ENCODE results near the gene OTOS.

OTOS gene

DNA sequence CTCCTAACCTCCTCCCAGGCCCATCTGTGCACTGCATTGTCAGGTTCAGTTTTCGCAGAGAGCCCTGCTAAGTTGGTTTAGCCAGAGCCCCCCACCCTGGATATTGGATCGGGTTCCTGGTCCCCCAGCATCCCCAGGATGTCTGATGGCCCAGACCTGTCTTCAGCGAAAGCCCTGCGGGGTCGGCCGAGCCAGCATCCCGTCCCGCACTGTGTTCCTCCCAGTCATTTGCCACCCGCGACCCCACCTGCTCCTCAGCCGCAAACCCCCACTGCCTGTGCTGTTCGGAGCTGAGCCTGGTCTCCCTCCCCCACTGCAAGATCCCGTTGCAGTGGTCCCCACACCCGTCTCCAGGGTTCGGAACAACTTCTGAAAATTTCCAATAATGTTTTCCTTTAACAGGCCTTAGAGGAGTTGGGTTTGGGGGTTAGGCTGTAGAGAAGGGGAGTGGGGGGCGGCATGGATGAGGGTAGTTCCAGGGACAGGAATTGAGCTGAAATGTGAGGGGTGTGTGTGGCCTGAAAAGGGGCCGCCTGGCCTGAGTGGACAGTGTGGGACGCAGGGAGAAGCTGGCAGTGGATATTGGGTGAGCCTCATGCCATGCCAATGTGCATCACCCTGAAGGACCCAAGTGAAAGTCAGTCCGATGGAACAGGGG, 2.7 kb downstream of the OTOS start:
- H3K9me3 ChIP-seq (ENCODE audit: control insufficient read depth in 5 of 5, low read length in 5 of 5) = no peaks in the 10 kb centered on the region
- no peak overlapping the region for H3K4me3 ChIP-seq (ENCODE audit: low read depth in 1 of 5, low read length in 5 of 5)
- no peak overlapping the region for H3K27ac ChIP-seq (ENCODE audit: low read depth, low read length)
- peaks cover 0 to 11% (median under 1%) of the 10 kb centered on the region in 5 donors for H3K27me3 ChIP-seq (ENCODE audit: control insufficient read depth in 5 of 5, insufficient read depth in 4 of 5, low read length in 5 of 5)
- H3K36me3 ChIP-seq (ENCODE audit: control insufficient read depth in 5 of 5, insufficient read depth in 5 of 5, low read length in 5 of 5) = peaks cover 0 to 12% (median 10%) of the 10 kb centered on the region in 5 donors
- no peak overlapping the region for H3K9ac ChIP-seq (ENCODE audit: low read length in 5 of 5)
- peaks cover 7 to 34% (median 25%) of the 10 kb centered on the region in 5 donors for H3K4me1 ChIP-seq (ENCODE audit: control insufficient read depth in 5 of 5, insufficient read depth in 5 of 5, low read length in 5 of 5)

- H3K27me3 ChIP-seq (ENCODE audit: control insufficient read depth in 5 of 5, insufficient read depth in 4 of 5, low read length in 5 of 5) = peaks cover 0 to 4% (median 0%) of the 10 kb centered on the region in 5 donors
- H3K36me3 ChIP-seq (ENCODE audit: control insufficient read depth in 5 of 5, insufficient read depth in 5 of 5, low read length in 5 of 5) = peaks cover 0 to 21% (median 19%) of the 10 kb centered on the region in 5 donors
- H3K4me3 ChIP-seq (ENCODE audit: low read depth in 1 of 5, low read length in 5 of 5) = peak overlapping the region; percentile 68 to 96 (median 88)
- H3K9me3 ChIP-seq (ENCODE audit: control insufficient read depth in 5 of 5, low read length in 5 of 5) = no peaks in the 10 kb centered on the region
- H3K27ac ChIP-seq (ENCODE audit: low read depth, low read length) = no peak overlapping the region
- peak overlapping the region in 4 of 5 donors; percentile 56 to 98 (median 94) for H3K9ac ChIP-seq (ENCODE audit: low read length in 5 of 5)
- peaks cover 7 to 34% (median 25%) of the 10 kb centered on the region in 5 donors for H3K4me1 ChIP-seq (ENCODE audit: control insufficient read depth in 5 of 5, insufficient read depth in 5 of 5, low read length in 5 of 5)
Measured at GRCh38 chr2:240136671-240137292, 3.7 kb downstream of the OTOS start.

- H3K4me3 ChIP-seq (ENCODE audit: low read depth in 1 of 5, low read length in 5 of 5) = peak within 1 kb of the TSS; percentile 86 to 96 (median 88)
Measured at GRCh38 chr2:240136013-240136670, 4.3 kb downstream of the OTOS start, which contains the start of gene COPS9. TSS of gene COPS9 (minus strand) at chr2:240136305. CDS start at chr2:240136284, 21 bp downstream.

DNA sequence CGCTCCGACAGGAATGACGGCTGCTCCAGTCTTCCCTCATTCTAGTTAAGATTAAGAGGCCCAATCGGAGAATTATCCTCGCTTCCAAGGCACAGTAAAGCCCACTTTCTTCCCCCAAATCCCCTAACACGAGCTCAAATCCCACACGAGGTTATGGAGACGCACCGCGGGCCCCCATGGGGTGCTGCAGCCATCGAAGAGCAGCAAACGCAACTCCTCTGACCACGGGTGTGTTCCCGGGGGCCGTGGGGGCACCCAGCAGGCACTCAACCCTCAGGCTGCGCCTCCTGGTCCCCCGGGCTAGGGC, 4.8 kb downstream of the OTOS start:
- no peaks in the 10 kb centered on the region for H3K27me3 ChIP-seq (ENCODE audit: control insufficient read depth in 5 of 5, insufficient read depth in 4 of 5, low read length in 5 of 5)
- peaks cover 0 to 33% (median 30%) of the 10 kb centered on the region in 5 donors for H3K36me3 ChIP-seq (ENCODE audit: control insufficient read depth in 5 of 5, insufficient read depth in 5 of 5, low read length in 5 of 5)
- peak overlapping the region; percentile 23 for H3K27ac ChIP-seq (ENCODE audit: low read depth, low read length)

More at GRCh38 chr2:240136013-240136670, 4.3 kb downstream of the OTOS start, which contains the start of gene COPS9:
- Histone ChIP-seq H3K9me3 (ENCODE audit: control insufficient read depth in 5 of 5, low read length in 5 of 5) (no peaks in the 10 kb centered on the region), H3K9ac (ENCODE audit: low read length in 5 of 5) (peak within 1 kb of the TSS; percentile 87 to 99 (median 97)), H3K27me3 (ENCODE audit: control insufficient read depth in 5 of 5, insufficient read depth in 4 of 5, low read length in 5 of 5) (no peaks in the 10 kb centered on the region), H3K4me1 (ENCODE audit: control insufficient read depth in 5 of 5, insufficient read depth in 5 of 5, low read length in 5 of 5) (peaks cover 7 to 34% (median 25%) of the 10 kb centered on the region in 5 donors), H3K27ac (ENCODE audit: low read depth, low read length) (peak within 1 kb of the TSS; percentile 23), H3K36me3 (ENCODE audit: control insufficient read depth in 5 of 5, insufficient read depth in 5 of 5, low read length in 5 of 5) (peaks cover 0 to 28% (median 25%) of the 10 kb centered on the region in 5 donors)

DNA sequence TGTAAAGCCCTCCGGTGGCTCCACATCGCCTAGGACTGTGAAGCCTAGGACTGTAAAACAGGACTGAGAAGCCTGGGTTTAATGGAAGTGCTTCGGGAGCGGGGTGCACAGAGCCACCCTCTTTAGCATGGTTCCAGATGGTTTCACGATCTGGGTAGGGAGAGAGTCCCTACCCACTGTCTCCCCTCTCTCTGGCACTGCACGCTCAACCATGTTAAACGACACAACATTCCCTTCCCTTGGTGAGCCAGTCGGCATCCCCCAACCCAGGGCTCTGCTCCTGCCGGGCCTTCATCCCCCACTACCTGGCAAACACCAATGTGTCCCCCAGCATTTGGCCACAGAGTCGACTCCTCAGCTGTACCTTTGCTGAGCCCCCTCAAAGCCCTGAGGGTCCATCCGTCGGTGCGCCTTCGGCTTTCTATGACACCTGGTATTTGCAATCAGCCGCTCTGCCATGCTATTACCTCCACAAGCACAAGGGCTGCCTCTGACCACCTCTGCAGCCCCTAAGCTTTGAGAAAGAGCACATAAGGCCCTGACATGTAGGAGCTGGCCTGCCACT, 5.4 kb downstream of the OTOS start:
- Histone ChIP-seq H3K36me3 (ENCODE audit: control insufficient read depth in 5 of 5, insufficient read depth in 5 of 5, low read length in 5 of 5) (peaks cover 0 to 39% (median 36%) of the 10 kb centered on the region in 5 donors), H3K4me3 (ENCODE audit: low read depth in 1 of 5, low read length in 5 of 5) (peak overlapping the region; percentile 86 to 96 (median 88)), H3K27me3 (ENCODE audit: control insufficient read depth in 5 of 5, insufficient read depth in 4 of 5, low read length in 5 of 5) (no peaks in the 10 kb centered on the region), H3K9me3 (ENCODE audit: control insufficient read depth in 5 of 5, low read length in 5 of 5) (no peaks in the 10 kb centered on the region), H3K4me1 (ENCODE audit: control insufficient read depth in 5 of 5, insufficient read depth in 5 of 5, low read length in 5 of 5) (peaks cover 7 to 27% (median 22%) of the 10 kb centered on the region in 5 donors), H3K9ac (ENCODE audit: low read length in 5 of 5) (peak overlapping the region; percentile 87 to 99 (median 97)), H3K27ac (ENCODE audit: low read depth, low read length) (no peak overlapping the region)

More for the DNA sequence above, 4.8 kb downstream of the OTOS start:
- H3K4me3 ChIP-seq (ENCODE audit: low read depth in 1 of 5, low read length in 5 of 5) = peak overlapping the region; percentile 86 to 96 (median 88)
- H3K4me1 ChIP-seq (ENCODE audit: control insufficient read depth in 5 of 5, insufficient read depth in 5 of 5, low read length in 5 of 5) = peaks cover 7 to 30% (median 25%) of the 10 kb centered on the region in 5 donors
- H3K9ac ChIP-seq (ENCODE audit: low read length in 5 of 5) = peak overlapping the region; percentile 87 to 99 (median 97)
- no peaks in the 10 kb centered on the region for H3K9me3 ChIP-seq (ENCODE audit: control insufficient read depth in 5 of 5, low read length in 5 of 5)

DNA sequence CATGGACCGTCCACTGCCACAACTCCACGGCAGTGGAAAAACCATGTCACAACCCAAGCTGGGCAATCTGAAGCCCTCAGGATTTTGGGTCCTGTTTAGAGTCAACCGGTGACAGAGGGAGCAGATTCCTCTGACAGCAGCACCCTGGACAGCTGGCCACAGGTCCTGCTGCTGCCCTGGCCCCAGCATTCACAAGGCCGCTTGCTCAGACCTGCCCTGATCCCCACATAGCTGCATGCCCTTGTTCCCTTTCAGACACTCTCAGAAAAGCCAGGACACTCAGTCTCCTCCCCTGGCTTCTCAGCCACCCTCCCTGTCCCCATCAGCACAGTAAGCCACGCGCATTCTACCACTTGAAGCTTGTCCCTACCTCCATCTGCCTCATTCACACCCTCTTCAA, 6.0 kb downstream of the OTOS start:
- Histone ChIP-seq H3K9ac (ENCODE audit: low read length in 5 of 5) (peak overlapping the region in 4 of 5 donors; percentile 91 to 99 (median 98)), H3K27me3 (ENCODE audit: control insufficient read depth in 5 of 5, insufficient read depth in 4 of 5, low read length in 5 of 5) (no peaks in the 10 kb centered on the region), H3K9me3 (ENCODE audit: control insufficient read depth in 5 of 5, low read length in 5 of 5) (no peaks in the 10 kb centered on the region), H3K4me1 (ENCODE audit: control insufficient read depth in 5 of 5, insufficient read depth in 5 of 5, low read length in 5 of 5) (peaks cover 7 to 27% (median 22%) of the 10 kb centered on the region in 5 donors), H3K27ac (ENCODE audit: low read depth, low read length) (no peak overlapping the region), H3K36me3 (ENCODE audit: control insufficient read depth in 5 of 5, insufficient read depth in 5 of 5, low read length in 5 of 5) (peaks cover 0 to 45% (median 42%) of the 10 kb centered on the region in 5 donors), H3K4me3 (ENCODE audit: low read depth in 1 of 5, low read length in 5 of 5) (peak overlapping the region in 1 of 5 donors; percentile 86)

GRCh38 chr2:240133401-240133800, 7.1 kb downstream of the OTOS start:
- H3K9ac ChIP-seq (ENCODE audit: low read length in 5 of 5) = no peak overlapping the region
- H3K36me3 ChIP-seq (ENCODE audit: control insufficient read depth in 5 of 5, insufficient read depth in 5 of 5, low read length in 5 of 5) = peaks cover 0 to 55% (median 53%) of the 10 kb centered on the region in 5 donors
- no peak overlapping the region for H3K4me3 ChIP-seq (ENCODE audit: low read depth in 1 of 5, low read length in 5 of 5)
- H3K9me3 ChIP-seq (ENCODE audit: control insufficient read depth in 5 of 5, low read length in 5 of 5) = no peaks in the 10 kb centered on the region
- H3K4me1 ChIP-seq (ENCODE audit: control insufficient read depth in 5 of 5, insufficient read depth in 5 of 5, low read length in 5 of 5) = peaks cover 7 to 27% (median 22%) of the 10 kb centered on the region in 5 donors
- H3K27me3 ChIP-seq (ENCODE audit: control insufficient read depth in 5 of 5, insufficient read depth in 4 of 5, low read length in 5 of 5) = no peaks in the 10 kb centered on the region
- no peak overlapping the region for H3K27ac ChIP-seq (ENCODE audit: low read depth, low read length)

DNA sequence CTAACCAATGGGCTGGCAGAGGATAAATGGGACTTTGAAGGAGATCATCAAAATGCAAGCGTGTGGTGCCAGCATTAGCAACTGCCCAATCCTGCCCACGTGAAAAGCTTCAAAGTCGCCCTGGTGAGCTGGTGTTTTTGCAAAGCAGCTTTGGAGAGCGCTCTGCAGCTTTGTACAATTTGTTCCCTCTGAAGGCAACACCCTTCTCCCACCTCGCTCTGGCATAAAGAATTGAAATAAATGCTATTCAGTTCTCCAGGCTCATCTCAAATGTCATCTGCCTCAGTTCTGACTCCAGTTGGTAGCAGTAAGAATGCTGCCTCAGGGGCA, 7.8 kb downstream of the OTOS start:
- H3K9me3 ChIP-seq (ENCODE audit: control insufficient read depth in 5 of 5, low read length in 5 of 5) = no peaks in the 10 kb centered on the region
- H3K9ac ChIP-seq (ENCODE audit: low read length in 5 of 5) = no peak overlapping the region
- no peak overlapping the region for H3K4me3 ChIP-seq (ENCODE audit: low read depth in 1 of 5, low read length in 5 of 5)
- no peaks in the 10 kb centered on the region for H3K27me3 ChIP-seq (ENCODE audit: control insufficient read depth in 5 of 5, insufficient read depth in 4 of 5, low read length in 5 of 5)
- no peak overlapping the region for H3K27ac ChIP-seq (ENCODE audit: low read depth, low read length)
- H3K36me3 ChIP-seq (ENCODE audit: control insufficient read depth in 5 of 5, insufficient read depth in 5 of 5, low read length in 5 of 5) = peaks cover 0 to 63% (median 61%) of the 10 kb centered on the region in 5 donors
- H3K4me1 ChIP-seq (ENCODE audit: control insufficient read depth in 5 of 5, insufficient read depth in 5 of 5, low read length in 5 of 5) = peaks cover 7 to 27% (median 22%) of the 10 kb centered on the region in 5 donors

- peaks cover 7 to 26% (median 22%) of the 10 kb centered on the region in 5 donors for H3K4me1 ChIP-seq (ENCODE audit: control insufficient read depth in 5 of 5, insufficient read depth in 5 of 5, low read length in 5 of 5)
- no peak overlapping the region for H3K4me3 ChIP-seq (ENCODE audit: low read depth in 1 of 5, low read length in 5 of 5)
- H3K27me3 ChIP-seq (ENCODE audit: control insufficient read depth in 5 of 5, insufficient read depth in 4 of 5, low read length in 5 of 5) = no peaks in the 10 kb centered on the region
- no peak overlapping the region for H3K27ac ChIP-seq (ENCODE audit: low read depth, low read length)
- no peaks in the 10 kb centered on the region for H3K9me3 ChIP-seq (ENCODE audit: control insufficient read depth in 5 of 5, low read length in 5 of 5)
- peaks cover 0 to 68% (median 65%) of the 10 kb centered on the region in 5 donors for H3K36me3 ChIP-seq (ENCODE audit: control insufficient read depth in 5 of 5, insufficient read depth in 5 of 5, low read length in 5 of 5)
- no peak overlapping the region for H3K9ac ChIP-seq (ENCODE audit: low read length in 5 of 5)
Measured at GRCh38 chr2:240131941-240132650, 8.4 kb downstream of the OTOS start.

Data from subcutaneous abdominal adipose tissue (tissue), 5 donors.